Measurements from ENCODE around the gene STRN.
A peak's percentile ranks its signal among the peaks of the same experiment; 100 is the strongest.
"Not testable (repeated sequence)": the region's sequence is repeated elsewhere in the genome, so short reads cannot be mapped to it uniquely, and the experiment has no call there.

STRN gene

GRCh38 chr2:36912695-36913094, 53.6 kb downstream of the STRN start:
- DNase-seq (ENCODE audit: low read depth in 2 of 2), result peak in 1 of 2 experiments; percentile 14

GRCh38 chr2:36911012-36911411, 55.3 kb downstream of the STRN start:
- no peak for DNase-seq (ENCODE audit: low read depth in 2 of 2)

- DNase-seq (ENCODE audit: low read depth in 2 of 2), result no peak
Measured at GRCh38 chr2:36906277-36906676, 60.1 kb downstream of the STRN start.

GRCh38 chr2:36904636-36905035, 61.7 kb downstream of the STRN start:
- no peak for DNase-seq (ENCODE audit: low read depth in 2 of 2)

GRCh38 chr2:36902385-36903120, 63.8 kb downstream of the STRN start:
- DNase-seq (ENCODE audit: low read depth in 2 of 2), result no peak

GRCh38 chr2:36892805-36893204, 73.5 kb downstream of the STRN start:
- DNase-seq (ENCODE audit: low read depth in 2 of 2), result no peak

GRCh38 chr2:36889795-36890194, 76.5 kb downstream of the STRN start:
- DNase-seq (ENCODE audit: low read depth in 2 of 2), result peak; percentile 89 to 92

- not testable (repeated sequence) for DNase-seq (ENCODE audit: low read depth in 2 of 2)
Measured at GRCh38 chr2:36887095-36887494, 79.2 kb downstream of the STRN start.

- DNase-seq (ENCODE audit: low read depth in 2 of 2), result peak; percentile 16 to 25
Measured at GRCh38 chr2:36886664-36887063, 79.7 kb downstream of the STRN start.

- no peak for DNase-seq (ENCODE audit: low read depth in 2 of 2)
Measured at GRCh38 chr2:36885605-36886004, 80.7 kb downstream of the STRN start.

GRCh38 chr2:36882532-36882931, 83.8 kb downstream of the STRN start:
- no peak for DNase-seq (ENCODE audit: low read depth in 2 of 2)

- DNase-seq (ENCODE audit: low read depth in 2 of 2), result no peak
Measured at GRCh38 chr2:36881816-36882215, 84.5 kb downstream of the STRN start.

GRCh38 chr2:36878429-36878828, 87.9 kb downstream of the STRN start:
- no peak for DNase-seq (ENCODE audit: low read depth in 2 of 2)

- DNase-seq (ENCODE audit: low read depth in 2 of 2), result no peak
Measured at GRCh38 chr2:36871068-36871707, 95.1 kb downstream of the STRN start.

- DNase-seq (ENCODE audit: low read depth in 2 of 2), result no peak
Measured at GRCh38 chr2:36869606-36870005, 96.7 kb downstream of the STRN start.

GRCh38 chr2:36861896-36862295, 104.4 kb downstream of the STRN start:
- DNase-seq (ENCODE audit: low read depth in 2 of 2), result no peak

- DNase-seq (ENCODE audit: low read depth in 2 of 2), result no peak
Measured at GRCh38 chr2:36859366-36859792, 107.0 kb downstream of the STRN start.

GRCh38 chr2:36858551-36859365, 107.6 kb downstream of the STRN start:
- DNase-seq (ENCODE audit: low read depth in 2 of 2), result no peak

- DNase-seq (ENCODE audit: low read depth in 2 of 2), result no peak
Measured at GRCh38 chr2:36857713-36858112, 108.6 kb downstream of the STRN start.

- no peak for DNase-seq (ENCODE audit: low read depth in 2 of 2)
Measured at GRCh38 chr2:36855429-36855828, 110.9 kb downstream of the STRN start.

GRCh38 chr2:36854241-36854640, 112.1 kb downstream of the STRN start:
- no peak for DNase-seq (ENCODE audit: low read depth in 2 of 2)

- no peak for DNase-seq (ENCODE audit: low read depth in 2 of 2)
Measured at GRCh38 chr2:36849265-36849664, 117.1 kb downstream of the STRN start.

- DNase-seq (ENCODE audit: low read depth in 2 of 2), result no peak
Measured at GRCh38 chr2:36843838-36844237, 122.5 kb downstream of the STRN start.
